Hepatocyte (in vitro differentiated cells): Measurements from ENCODE around the gene PLEKHO1.

Experiments
- EZH2 ChIP-seq: fragments of 200-600 bp; sonication (generic); IDR thresholded peaks from 2 replicates; pipeline ENCODE4 v1.6.1; 2016; ENCODE audit warnings: antibody characterized with exemption, mild to moderate bottlenecking, borderline replicate concordance
- EZH2phosphoT487 ChIP-seq: fragments of 200-600 bp; sonication (generic); IDR thresholded peaks from one replicate; pipeline ENCODE4 v1.6.1; 2018; ENCODE audit warnings: antibody characterized with exemption, mild to moderate bottlenecking, low read depth, moderate library complexity; ENCODE audit not compliant: unreplicated experiment, severe bottlenecking
- TF ChIP-seq, protein P1 (sequence below): fragments of 200-600 bp; sonication (generic); IDR thresholded peaks from 2 replicates; pipeline ENCODE4 v1.5.1; 2016; ENCODE audit warnings: antibody characterized with exemption, mild to moderate bottlenecking; ENCODE audit not compliant: poor library complexity

DNA sequence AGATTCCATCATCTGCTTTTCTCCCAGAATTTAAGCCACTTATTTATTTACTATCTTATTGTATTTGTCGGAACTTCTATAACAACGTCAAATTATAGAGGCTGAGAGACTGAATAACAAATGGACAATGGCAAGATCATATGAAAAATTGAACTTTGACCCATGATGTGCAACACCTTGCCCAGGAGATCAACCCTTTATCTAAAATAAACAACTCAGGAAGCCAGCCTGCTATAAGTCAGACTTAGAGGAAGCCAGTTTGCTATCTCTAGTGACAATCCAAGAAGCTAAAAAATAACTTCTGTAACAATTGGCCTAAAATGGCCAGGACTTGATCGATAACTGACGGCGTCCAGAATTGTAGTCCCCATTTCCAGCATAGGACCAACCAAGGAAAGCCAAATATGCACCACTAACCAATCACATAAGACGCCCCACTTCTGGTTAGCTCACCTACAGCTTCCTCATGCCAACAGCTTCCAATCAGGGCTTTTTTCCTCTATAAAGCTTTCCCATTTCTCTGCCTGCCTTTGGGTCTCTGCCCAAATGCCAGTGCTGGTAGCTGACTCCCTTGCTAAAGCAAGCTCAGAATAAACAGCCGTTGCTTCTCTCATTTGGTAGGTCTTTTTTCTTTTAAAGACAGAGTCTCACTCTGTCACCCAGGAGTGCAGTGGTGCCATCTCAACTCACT is 57.7 kb downstream of the PLEKHO1 start:
- TF ChIP-seq EZH2phosphoT487 (no peak), EZH2 (no peak)
- TF ChIP-seq, protein P1, sequence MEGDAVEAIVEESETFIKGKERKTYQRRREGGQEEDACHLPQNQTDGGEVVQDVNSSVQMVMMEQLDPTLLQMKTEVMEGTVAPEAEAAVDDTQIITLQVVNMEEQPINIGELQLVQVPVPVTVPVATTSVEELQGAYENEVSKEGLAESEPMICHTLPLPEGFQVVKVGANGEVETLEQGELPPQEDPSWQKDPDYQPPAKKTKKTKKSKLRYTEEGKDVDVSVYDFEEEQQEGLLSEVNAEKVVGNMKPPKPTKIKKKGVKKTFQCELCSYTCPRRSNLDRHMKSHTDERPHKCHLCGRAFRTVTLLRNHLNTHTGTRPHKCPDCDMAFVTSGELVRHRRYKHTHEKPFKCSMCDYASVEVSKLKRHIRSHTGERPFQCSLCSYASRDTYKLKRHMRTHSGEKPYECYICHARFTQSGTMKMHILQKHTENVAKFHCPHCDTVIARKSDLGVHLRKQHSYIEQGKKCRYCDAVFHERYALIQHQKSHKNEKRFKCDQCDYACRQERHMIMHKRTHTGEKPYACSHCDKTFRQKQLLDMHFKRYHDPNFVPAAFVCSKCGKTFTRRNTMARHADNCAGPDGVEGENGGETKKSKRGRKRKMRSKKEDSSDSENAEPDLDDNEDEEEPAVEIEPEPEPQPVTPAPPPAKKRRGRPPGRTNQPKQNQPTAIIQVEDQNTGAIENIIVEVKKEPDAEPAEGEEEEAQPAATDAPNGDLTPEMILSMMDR: no peak
